HG02678 (cell line): ENCODE measurements around the gene PAF1.
A peak's percentile ranks its signal among the peaks of the same experiment; 100 is the strongest.
"Not testable (repeated sequence)": the region's sequence is repeated elsewhere in the genome, so short reads cannot be mapped to it uniquely, and the experiment has no call there.

ENCODE experiments used
- ATAC-seq: cut with Tn5 transposase; IDR thresholded peaks from one replicate; pipeline ENCODE4 v1.9.1; 2021; ENCODE audit warnings: mild to moderate bottlenecking, moderate library complexity; ENCODE audit not compliant: unreplicated experiment

PAF1 gene

GRCh38 chr19:39384839-39385568 is 5.9 kb downstream of the PAF1 start:
- no peak for ATAC-seq

GRCh38 chr19:39382991-39383828 is 7.7 kb downstream of the PAF1 start:
- ATAC-seq: no peak

- ATAC-seq: no peak
These were observed 8.8 kb downstream of the PAF1 start for GRCh38 chr19:39381910-39382611.

- no peak for ATAC-seq
These were observed 10.1 kb downstream of the PAF1 start for GRCh38 chr19:39380521-39381502.

GRCh38 chr19:39379865-39380396 is 11.0 kb downstream of the PAF1 start:
- no peak for ATAC-seq

GRCh38 chr19:39379366-39379765 is 11.5 kb downstream of the PAF1 start:
- ATAC-seq: not testable (repeated sequence)

GRCh38 chr19:39377373-39378362 is 13.2 kb downstream of the PAF1 start:
- ATAC-seq: no peak

GRCh38 chr19:39375929-39376328 is 15.0 kb downstream of the PAF1 start:
- no peak for ATAC-seq

- ATAC-seq: no peak
These were observed 18.0 kb downstream of the PAF1 start for GRCh38 chr19:39372941-39373340.

GRCh38 chr19:39372047-39372802 is 18.7 kb downstream of the PAF1 start:
- ATAC-seq: no peak

- ATAC-seq: no peak
These were observed 20.2 kb downstream of the PAF1 start for GRCh38 chr19:39370735-39371134.

- no peak for ATAC-seq
These were observed 21.7 kb downstream of the PAF1 start for GRCh38 chr19:39369200-39369599.

- ATAC-seq: no peak
These were observed 25.4 kb downstream of the PAF1 start for GRCh38 chr19:39365531-39365930.

GRCh38 chr19:39363901-39364457 is 26.9 kb downstream of the PAF1 start:
- peak; percentile 44 for ATAC-seq

GRCh38 chr19:39362682-39363657 is 27.9 kb downstream of the PAF1 start:
- ATAC-seq: no peak

GRCh38 chr19:39360599-39360998 is 30.3 kb downstream of the PAF1 start:
- no peak for ATAC-seq

GRCh38 chr19:39359026-39359425 is 31.9 kb downstream of the PAF1 start:
- no peak for ATAC-seq
